Ureter (tissue), 1 donor: Measurements from ENCODE around the gene PRDM9. TPM values are rescaled to one million over a fixed set of nuclear protein-coding genes. Genes with fewer than 3 reads are reported as not detected.
"Not testable (repeated sequence)": the region's sequence is repeated elsewhere in the genome, so short reads cannot be mapped to it uniquely, and the experiment has no call there.

Source experiments
- DNase-seq: peaks from one replicate; pipeline ENCODE4 v3.0.0-alpha.2; 2020; ENCODE audit warnings: low spot score
- total RNA-seq: library from RNA; stranded (reverse); gene quantifications from one replicate; pipeline ENCODE4 v1.2.4, GENCODE V29; 2023
- donor health status: DM: yes; HTN: yes; CAD: no.

PRDM9 gene
- total RNA-seq, 1 donor from 2014 or later, result not detected

- DNase-seq, result not testable (repeated sequence)
Observed at GRCh38 chr5:23527216-23527920, 20.0 kb downstream of the PRDM9 start.

- no peak for DNase-seq
Observed at GRCh38 chr5:23528677-23529076, 21.3 kb downstream of the PRDM9 start.

- no peak for DNase-seq
Observed at GRCh38 chr5:23530571-23530970, 23.2 kb downstream of the PRDM9 start.

DNA sequence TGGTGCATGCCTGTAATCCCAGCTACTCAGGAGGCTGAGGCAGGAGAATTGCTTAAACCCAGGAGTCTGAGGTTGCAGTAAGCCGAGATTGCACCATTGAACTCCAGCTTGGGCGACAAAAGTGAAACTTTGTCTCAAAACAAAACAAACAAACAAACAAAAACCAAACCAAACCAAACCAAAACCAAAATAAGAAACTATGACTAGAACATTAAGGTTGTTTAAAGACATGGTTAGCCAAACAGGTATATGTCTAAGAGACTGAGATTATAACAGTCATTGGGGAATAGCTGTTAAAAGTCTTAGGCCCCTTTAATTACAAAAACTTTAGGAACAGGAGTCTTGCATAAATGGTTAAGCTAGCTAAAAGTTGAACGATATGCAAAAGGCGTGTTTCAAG, 63.6 kb downstream of the PRDM9 start:
- no peak for DNase-seq
